Lung microvascular endothelial cell (primary cell): Measurements from ENCODE around the gene CNTNAP3. TPM values are rescaled to one million over a fixed set of nuclear protein-coding genes. Genes with fewer than 3 reads are reported as not detected.
"Not testable (repeated sequence)": the region's sequence is repeated elsewhere in the genome, so short reads cannot be mapped to it uniquely, and the experiment has no call there.

Experiments used
- DNase-seq, 2 donors: peaks; one replicate each; pipeline versions ENCODE4 v3.0.0 to v3.0.0-alpha.2; 2010; ENCODE audit warnings: low read depth in 2 of 2
- total RNA-seq: library from RNA; depleted of rRNA; stranded (reverse); fragments of >200 nt; gene quantifications from 2 replicates; pipeline ENCODE4 v1.2.1, GENCODE V29; 2014

CNTNAP3 gene
- 39.2 and 80.0 TPM in 2 replicates for total RNA-seq

DNA sequence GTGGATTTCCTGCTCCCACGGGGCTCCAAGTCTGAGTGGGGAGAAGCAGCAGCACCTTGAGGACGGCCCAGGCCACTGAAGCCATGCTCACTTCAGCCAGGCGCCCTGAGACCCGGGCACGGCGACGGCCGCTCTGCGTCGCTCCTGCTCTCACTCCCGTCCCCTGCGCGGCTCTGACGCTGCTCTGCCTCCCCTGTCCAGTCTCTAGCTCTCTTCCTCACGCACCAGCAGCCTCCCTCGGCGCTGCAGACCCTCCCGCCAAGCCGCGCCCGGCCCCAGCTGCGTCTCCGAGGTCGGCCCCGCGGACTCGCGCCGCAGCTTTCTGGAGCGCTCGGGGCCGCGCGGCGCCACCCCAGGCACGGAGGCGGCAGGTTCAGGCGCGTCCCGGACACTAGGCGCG, at the start of gene CNTNAP3:
Gene CNTNAP3 (minus strand): TSS at position 188 of the 400 bp plus-strand sequence. CDS start 103 bp downstream, at position 85.
- peak; percentile 14 to 59 for DNase-seq

DNA sequence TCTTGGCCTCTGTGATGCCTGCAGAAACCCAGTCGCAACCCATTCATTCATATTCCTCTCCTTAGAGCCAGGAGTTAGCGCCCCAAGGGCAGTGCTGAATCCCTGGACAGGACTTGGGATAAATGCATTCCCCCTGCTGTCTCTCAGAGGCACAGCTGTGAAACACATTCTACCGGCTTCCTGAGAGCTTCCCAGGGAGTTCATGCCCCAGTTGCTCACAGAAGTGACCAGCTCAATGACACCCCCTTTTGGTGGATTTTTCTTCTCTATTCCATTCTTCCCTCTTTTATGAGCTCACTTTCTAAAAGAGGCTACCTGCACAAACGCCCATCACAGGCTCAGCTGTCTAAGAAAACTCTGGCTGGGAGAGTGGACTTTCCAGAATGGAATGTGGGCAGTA, 8.0 kb downstream of the CNTNAP3 start:
- DNase-seq, result not testable (repeated sequence)

DNA sequence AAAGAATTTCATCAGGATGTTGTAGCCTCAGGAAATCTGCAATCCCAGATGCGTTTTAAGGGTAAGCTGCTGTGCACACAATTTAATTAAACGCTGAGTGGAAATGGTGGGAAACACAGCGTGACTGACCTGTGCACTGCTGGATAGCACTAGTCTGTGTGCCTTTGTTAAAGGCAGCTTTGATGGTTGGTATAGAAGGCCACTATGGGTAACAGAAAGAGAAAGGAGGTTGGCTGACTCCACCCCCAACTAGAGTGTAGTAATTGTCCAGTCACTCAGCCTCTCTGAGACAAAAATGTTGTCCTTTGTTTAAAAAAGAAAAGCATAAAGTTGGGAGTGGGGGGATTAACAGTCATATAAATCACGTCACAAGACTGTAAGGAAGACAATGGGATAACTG, 45.5 kb downstream of the CNTNAP3 start:
- not testable (repeated sequence) for DNase-seq

DNA sequence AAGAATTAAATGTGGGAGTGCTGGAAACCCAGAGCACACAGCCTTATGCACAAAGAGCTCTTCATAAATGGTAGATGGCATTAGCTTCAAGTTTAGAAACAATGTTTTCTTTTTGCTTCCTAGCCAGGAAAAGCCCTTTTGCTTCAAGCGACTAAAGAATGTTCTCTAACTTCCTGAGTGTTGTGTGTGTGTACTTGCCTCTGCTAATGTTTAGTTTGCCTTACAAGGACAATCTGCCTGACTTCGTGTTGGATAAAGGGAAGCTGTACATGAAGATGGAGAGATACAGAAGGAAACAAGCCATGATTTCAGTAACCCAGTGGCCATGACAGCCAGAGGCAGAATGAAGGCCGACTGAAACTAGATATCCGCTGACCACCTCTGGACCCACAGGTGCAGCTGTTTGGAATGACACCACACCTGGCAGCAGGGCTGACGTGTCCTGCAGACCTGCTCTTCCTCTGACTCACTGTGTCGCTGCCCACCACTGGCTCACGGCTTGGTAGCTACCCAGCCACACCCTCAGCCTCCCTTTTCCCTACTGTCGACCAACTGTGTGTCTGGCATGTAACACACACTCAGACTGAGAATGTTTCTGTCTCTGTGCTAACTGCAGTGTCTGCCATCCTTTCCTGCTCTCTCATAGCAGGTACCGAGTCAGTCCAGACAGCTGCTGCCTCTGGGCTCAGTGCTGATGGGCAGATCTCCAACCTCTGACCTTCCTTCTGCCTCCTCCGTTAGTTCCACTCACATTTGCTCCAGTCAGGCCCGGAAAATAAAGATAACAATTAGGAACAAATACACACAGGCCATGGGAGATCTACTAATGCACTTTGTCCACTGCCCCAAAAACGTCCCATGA, 55.6 kb downstream of the CNTNAP3 start:
- DNase-seq, result not testable (repeated sequence)

- DNase-seq, result not testable (repeated sequence)
These were observed 72.0 kb downstream of the CNTNAP3 start for GRCh38 chr9:39215976-39216375.

DNA sequence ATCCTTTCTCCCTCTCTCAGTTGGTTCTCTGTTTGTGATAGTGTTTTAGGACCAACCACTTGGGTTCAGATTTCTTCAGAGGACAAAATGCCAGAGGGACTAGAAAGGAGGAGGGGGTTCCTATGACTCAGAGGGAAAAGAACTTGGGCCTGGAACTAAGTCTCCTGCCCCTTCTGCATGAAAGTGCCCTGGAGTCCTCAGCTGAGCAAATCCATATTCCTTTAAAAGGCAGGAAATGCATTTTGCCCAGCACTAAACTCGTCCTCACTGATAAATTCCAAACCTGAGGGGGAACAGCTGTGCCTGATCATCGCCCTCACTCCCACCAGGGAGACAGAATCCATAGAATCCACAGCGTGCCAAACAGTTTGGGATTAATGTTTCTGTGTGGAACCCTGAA, 78.2 kb downstream of the CNTNAP3 start:
- not testable (repeated sequence) for DNase-seq

DNA sequence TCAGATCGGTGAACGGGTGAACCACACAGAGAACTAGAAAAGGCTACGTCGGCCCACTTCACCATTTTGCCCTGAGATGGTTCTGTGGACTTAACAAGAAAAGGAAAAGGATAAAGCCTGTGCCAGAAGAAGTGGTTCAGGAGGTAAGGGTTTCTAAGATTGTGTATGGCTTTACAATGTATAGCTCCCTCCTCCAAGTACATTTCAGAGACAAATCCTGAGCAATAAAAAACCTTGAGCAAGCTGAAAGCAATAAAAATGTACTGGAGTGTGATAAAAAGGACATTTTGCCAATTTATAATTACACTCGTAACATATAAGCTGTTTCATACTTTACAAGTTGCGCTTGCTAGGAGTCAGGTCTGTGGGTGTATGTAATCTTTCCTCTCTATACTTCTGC, 81.3 kb downstream of the CNTNAP3 start:
- DNase-seq, result not testable (repeated sequence)

GRCh38 chr9:39205842-39206241, 82.1 kb downstream of the CNTNAP3 start:
- not testable (repeated sequence) for DNase-seq

- not testable (repeated sequence) for DNase-seq
These were observed 87.6 kb downstream of the CNTNAP3 start for GRCh38 chr9:39200412-39200811.

DNA sequence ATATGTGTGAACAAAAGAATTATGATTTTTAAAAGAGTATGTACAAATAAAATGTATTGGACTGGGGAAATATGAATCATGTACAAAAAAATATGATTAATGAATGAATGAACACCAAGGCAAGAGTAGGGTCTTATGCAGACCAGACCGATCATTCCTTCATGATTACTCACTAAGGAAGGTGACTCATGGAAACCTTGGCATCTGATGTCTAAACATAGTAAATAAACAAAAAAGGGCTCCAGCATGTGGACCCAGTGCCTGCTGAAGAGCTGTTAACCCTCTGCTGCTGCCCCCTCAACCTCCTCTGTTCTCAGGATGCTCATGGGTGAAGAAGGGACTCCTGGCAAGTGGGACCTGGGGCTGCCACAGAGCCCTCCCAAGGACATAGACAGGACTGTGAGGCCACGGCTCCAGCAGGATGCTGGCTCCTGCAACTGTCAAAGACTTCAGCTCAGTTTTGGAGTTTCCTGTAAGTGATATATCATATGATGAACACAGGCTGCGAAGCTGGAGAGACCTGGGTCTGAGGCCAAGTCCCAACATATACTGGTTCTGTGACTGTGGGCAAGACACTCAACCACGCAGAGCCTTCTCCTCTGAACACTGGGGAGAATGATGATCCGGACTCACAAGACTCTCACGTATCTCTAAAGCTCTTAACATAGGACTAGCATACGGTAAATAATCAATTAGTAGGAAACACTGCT, 89.8 kb downstream of the CNTNAP3 start:
- not testable (repeated sequence) for DNase-seq

DNA sequence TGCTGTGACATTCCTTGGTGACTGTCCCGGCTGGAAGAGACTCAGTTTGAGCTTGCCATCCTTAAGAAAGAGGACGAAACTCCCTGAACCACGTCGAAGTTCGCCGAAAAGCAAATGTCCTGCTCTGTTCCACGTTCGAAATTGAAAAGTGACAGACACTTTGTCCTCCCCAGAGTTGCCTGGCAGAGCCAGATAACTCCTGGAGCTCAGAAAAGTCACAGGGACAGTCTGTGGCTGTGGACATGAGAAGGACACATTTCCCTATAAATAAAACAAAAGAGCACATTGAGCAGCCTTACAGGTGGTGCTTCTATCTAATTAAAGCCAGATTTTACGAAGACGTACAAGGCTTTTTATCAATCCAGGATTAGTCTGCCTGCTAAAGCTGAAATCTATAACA, 116.6 kb downstream of the CNTNAP3 start:
- not testable (repeated sequence) for DNase-seq

DNA sequence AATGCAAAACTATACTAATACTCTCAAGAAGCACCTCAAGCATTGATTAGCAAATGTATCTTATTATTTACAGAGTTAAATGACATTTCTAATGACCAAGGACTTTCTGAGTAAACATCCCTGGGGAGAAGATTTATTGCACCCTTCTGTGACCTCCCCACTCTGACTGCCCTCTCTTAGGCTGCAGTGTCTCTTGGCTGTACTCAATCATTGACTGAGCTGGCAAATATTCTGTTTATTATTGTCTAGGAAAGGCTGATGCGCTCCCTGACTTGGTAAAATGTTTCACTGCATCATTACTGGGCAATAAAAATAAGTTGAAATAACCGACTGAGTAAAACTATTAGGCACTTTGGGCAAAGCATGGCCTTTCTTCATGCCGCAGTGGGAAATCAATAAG, 130.3 kb downstream of the CNTNAP3 start:
- DNase-seq, result not testable (repeated sequence)

DNA sequence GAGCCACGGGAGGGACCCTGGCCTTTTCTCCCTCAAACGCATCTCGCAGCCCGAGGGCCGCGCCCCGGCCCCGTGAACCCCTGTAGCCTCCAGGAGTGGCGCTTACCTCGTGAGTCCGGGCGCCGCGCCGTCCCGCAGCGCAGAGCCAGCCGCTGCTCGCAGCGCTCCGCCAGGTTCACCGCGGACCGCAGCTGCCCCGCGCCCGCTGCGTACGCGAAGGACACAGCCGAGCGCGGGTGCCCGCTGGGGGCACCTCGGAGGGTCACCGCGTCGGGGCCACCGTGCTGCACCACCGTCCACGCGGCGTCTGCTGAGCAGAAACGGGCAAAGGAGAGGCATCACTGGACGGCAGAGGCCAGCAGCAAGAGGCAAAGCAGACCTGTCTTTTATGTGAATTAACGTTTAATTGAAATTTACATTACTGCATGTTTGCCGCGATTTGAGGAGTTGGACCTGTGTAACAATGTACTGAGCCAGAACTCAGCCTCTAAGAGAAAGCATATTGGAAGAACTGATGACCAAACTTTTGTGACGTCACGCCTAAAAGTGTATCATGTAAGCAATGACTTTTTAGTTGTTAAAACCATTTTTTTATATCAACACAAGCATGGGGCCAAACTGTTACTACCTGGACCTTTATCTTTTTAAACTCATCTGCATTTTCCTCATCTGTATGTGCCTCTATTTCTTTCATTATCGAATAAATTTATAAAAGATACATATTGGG, 155.0 kb downstream of the CNTNAP3 start:
- not testable (repeated sequence) for DNase-seq

GRCh38 chr9:39121401-39121800, 166.6 kb downstream of the CNTNAP3 start:
- DNase-seq, result not testable (repeated sequence)

GRCh38 chr9:39111746-39112145, 176.2 kb downstream of the CNTNAP3 start:
- peak in 1 of 2 donors; percentile 14 for DNase-seq

- DNase-seq, result no peak
These were observed 179.8 kb downstream of the CNTNAP3 start for GRCh38 chr9:39108145-39108544.

GRCh38 chr9:39097208-39097607, 190.8 kb downstream of the CNTNAP3 start:
- not testable (repeated sequence) for DNase-seq

DNA sequence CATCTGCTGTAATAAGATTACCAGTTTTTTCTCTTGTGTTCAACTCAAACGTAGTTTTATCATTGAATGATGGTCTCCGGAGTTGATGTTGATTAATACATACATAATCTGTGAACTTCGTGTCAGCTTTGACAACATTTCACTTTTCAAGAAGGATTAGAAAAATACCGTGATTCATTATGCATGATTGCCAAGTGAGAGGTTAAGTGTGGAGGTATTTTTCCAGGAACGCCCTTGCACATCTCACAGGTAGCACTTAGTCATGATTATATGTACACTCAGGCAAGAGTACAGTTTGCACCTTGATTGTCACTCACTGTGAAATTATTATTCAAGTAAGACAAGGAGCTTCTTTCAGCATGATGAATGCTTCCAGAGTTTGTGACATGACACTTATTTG, 202.7 kb downstream of the CNTNAP3 start:
- not testable (repeated sequence) for DNase-seq

GRCh38 chr9:39082574-39082973, 205.4 kb downstream of the CNTNAP3 start:
- not testable (repeated sequence) for DNase-seq

DNA sequence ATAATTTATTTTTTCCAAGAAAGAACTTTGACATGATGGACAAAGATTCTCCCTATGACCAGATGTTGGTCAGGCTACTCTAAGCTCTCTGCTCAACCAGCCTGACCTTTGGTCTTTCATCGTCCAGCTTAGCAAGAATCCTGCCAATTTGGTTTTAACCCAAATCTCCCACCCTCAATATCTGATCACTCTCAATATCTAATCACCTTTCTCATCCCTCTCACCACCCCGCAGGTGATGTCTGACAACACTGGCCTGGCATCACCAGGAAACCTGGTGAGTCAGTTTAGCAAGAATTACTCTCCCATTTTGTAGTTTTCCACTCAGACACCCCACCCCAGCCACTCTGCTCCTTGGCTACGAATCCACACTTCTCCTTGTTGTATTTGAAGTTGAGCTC, 207.9 kb downstream of the CNTNAP3 start:
- DNase-seq, result not testable (repeated sequence)

DNA sequence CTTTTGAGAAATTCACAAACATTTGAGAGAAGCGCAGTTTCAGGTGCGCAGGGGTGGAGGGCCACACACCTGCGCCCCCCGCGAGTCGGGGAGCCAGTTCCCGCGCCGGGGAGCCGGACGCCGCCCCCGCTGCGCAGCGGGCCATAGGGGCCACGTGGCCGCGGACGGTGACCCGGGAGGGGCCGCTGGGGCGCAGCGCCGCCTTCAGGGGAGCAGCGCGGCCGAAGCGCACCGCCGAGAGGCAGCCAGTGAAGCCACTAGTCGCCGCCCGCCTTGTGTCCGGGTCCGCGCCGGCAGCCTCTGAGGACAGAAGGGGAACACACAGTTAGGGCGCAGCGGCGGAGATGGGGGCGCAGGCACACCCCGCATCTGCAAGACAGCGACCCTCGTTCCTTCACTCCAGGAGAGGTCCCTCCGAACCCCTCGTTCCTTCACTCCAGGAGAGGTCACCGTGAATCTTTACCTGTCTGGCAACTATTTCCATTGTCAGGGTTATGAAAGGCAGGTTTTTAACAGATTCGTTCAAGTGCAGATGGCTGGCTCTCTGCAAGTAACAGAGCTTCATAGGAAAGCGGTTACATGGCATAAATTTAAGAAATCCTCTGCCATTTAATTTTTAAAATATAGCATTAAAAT, 209.2 kb downstream of the CNTNAP3 start:
- DNase-seq, result peak; percentile 30 to 41
